ENCODE data around the gene ROBO3.

Gene ROBO3

GRCh38 chr11:124875943-124876817 lies 10.9 kb downstream of the ROBO3 start:
- peaks cover 14% of the 10 kb centered on the region for H3K4me1 Mint-ChIP-seq
- peak overlapping the region; percentile 77 for H3K27ac Mint-ChIP-seq
- DNase-seq (peak; percentile 81), ATAC-seq (peak; percentile 86)
- peaks cover 32% of the 10 kb centered on the region for H3K27me3 Mint-ChIP-seq
- H3K36me3 Mint-ChIP-seq (ENCODE audit: low read depth): no peaks in the 10 kb centered on the region
- peak overlapping the region; percentile 81 for H3K4me3 Mint-ChIP-seq
- no peaks in the 10 kb centered on the region for H3K9me3 Mint-ChIP-seq

- Mint-ChIP-seq H3K36me3 (ENCODE audit: low read depth) (no peaks in the 10 kb centered on the region), H3K9me3 (no peaks in the 10 kb centered on the region), H3K4me1 (peaks cover 14% of the 10 kb centered on the region), H3K27me3 (peaks cover 27% of the 10 kb centered on the region), H3K27ac (peak overlapping the region; percentile 78), H3K4me3 (peak overlapping the region; percentile 81)
- DNase-seq: no peak
- ATAC-seq: no peak
Observed at GRCh38 chr11:124876818-124877630, 11.8 kb downstream of the ROBO3 start.

- H3K9me3 Mint-ChIP-seq: no peaks in the 10 kb centered on the region
- peak overlapping the region; percentile 78 for H3K27ac Mint-ChIP-seq
- H3K36me3 Mint-ChIP-seq (ENCODE audit: low read depth): no peaks in the 10 kb centered on the region
- DNase-seq (no peak), ATAC-seq (no peak)
- H3K4me1 Mint-ChIP-seq: peaks cover 14% of the 10 kb centered on the region
- peaks cover 21% of the 10 kb centered on the region for H3K27me3 Mint-ChIP-seq
- H3K4me3 Mint-ChIP-seq: peak overlapping the region; percentile 81
Observed at GRCh38 chr11:124877631-124877909, 12.3 kb downstream of the ROBO3 start.

GRCh38 chr11:124877910-124878758 lies 12.9 kb downstream of the ROBO3 start:
- ATAC-seq (no peak), DNase-seq (no peak)
- H3K36me3 Mint-ChIP-seq (ENCODE audit: low read depth): no peaks in the 10 kb centered on the region
- H3K27ac Mint-ChIP-seq: peak overlapping the region; percentile 78
- no peaks in the 10 kb centered on the region for H3K9me3 Mint-ChIP-seq
- H3K27me3 Mint-ChIP-seq: peaks cover 16% of the 10 kb centered on the region
- H3K4me1 Mint-ChIP-seq: peaks cover 14% of the 10 kb centered on the region
- peak overlapping the region; percentile 81 for H3K4me3 Mint-ChIP-seq

GRCh38 chr11:124878759-124879492 lies 13.7 kb downstream of the ROBO3 start:
- Mint-ChIP-seq H3K4me3 (no peak overlapping the region), H3K27me3 (peaks cover 14% of the 10 kb centered on the region), H3K9me3 (no peaks in the 10 kb centered on the region), H3K4me1 (peaks cover 14% of the 10 kb centered on the region), H3K36me3 (ENCODE audit: low read depth) (no peaks in the 10 kb centered on the region), H3K27ac (no peak overlapping the region)
- ATAC-seq (no peak), DNase-seq (no peak)

- Mint-ChIP-seq H3K36me3 (ENCODE audit: low read depth) (no peaks in the 10 kb centered on the region), H3K4me3 (no peak overlapping the region), H3K4me1 (peaks cover 14% of the 10 kb centered on the region), H3K27ac (no peak overlapping the region), H3K9me3 (no peaks in the 10 kb centered on the region), H3K27me3 (peaks cover 10% of the 10 kb centered on the region)
- DNase-seq (no peak), ATAC-seq (no peak)
Observed at GRCh38 chr11:124879493-124880289, 14.5 kb downstream of the ROBO3 start.

GRCh38 chr11:124880290-124880611 lies 15.0 kb downstream of the ROBO3 start:
- H3K9me3 Mint-ChIP-seq: no peaks in the 10 kb centered on the region
- no peaks in the 10 kb centered on the region for H3K36me3 Mint-ChIP-seq (ENCODE audit: low read depth)
- no peak for DNase-seq
- peaks cover 6% of the 10 kb centered on the region for H3K27me3 Mint-ChIP-seq
- no peak overlapping the region for H3K27ac Mint-ChIP-seq
- H3K4me1 Mint-ChIP-seq: peaks cover 14% of the 10 kb centered on the region
- no peak overlapping the region for H3K4me3 Mint-ChIP-seq
- ATAC-seq: no peak

- no peaks in the 10 kb centered on the region for H3K27me3 Mint-ChIP-seq
- DNase-seq (no peak), ATAC-seq (no peak)
- peaks cover 12% of the 10 kb centered on the region for H3K4me1 Mint-ChIP-seq
- H3K9me3 Mint-ChIP-seq: no peaks in the 10 kb centered on the region
- no peak overlapping the region for H3K27ac Mint-ChIP-seq
- no peaks in the 10 kb centered on the region for H3K36me3 Mint-ChIP-seq (ENCODE audit: low read depth)
- no peak overlapping the region for H3K4me3 Mint-ChIP-seq
Observed at GRCh38 chr11:124880958-124881357, 15.7 kb downstream of the ROBO3 start.

- H3K27ac Mint-ChIP-seq: no peak overlapping the region
Observed at GRCh38 chr11:124882339-124883071, 17.3 kb downstream of the ROBO3 start.

GRCh38 chr11:124884340-124884739 lies 19.1 kb downstream of the ROBO3 start:
- DNase-seq (no peak), ATAC-seq (no peak)
- Mint-ChIP-seq H3K4me1 (no peaks in the 10 kb centered on the region), H3K27me3 (peaks cover 4% of the 10 kb centered on the region), H3K4me3 (no peak overlapping the region), H3K9me3 (no peaks in the 10 kb centered on the region), H3K27ac (no peak overlapping the region), H3K36me3 (ENCODE audit: low read depth) (no peaks in the 10 kb centered on the region)

More at GRCh38 chr11:124882339-124883071, 17.3 kb downstream of the ROBO3 start:
- peaks cover 4% of the 10 kb centered on the region for H3K27me3 Mint-ChIP-seq
- H3K4me1 Mint-ChIP-seq: peaks cover 4% of the 10 kb centered on the region
- DNase-seq: no peak
- H3K4me3 Mint-ChIP-seq: no peak overlapping the region
- no peak for ATAC-seq
- no peaks in the 10 kb centered on the region for H3K9me3 Mint-ChIP-seq
- no peaks in the 10 kb centered on the region for H3K36me3 Mint-ChIP-seq (ENCODE audit: low read depth)

GRCh38 chr11:124884869-124885479 lies 19.7 kb downstream of the ROBO3 start:
- Mint-ChIP-seq H3K27ac (no peak overlapping the region), H3K27me3 (peaks cover 4% of the 10 kb centered on the region), H3K9me3 (no peaks in the 10 kb centered on the region), H3K36me3 (ENCODE audit: low read depth) (no peaks in the 10 kb centered on the region), H3K4me3 (no peak overlapping the region), H3K4me1 (no peaks in the 10 kb centered on the region)
- DNase-seq: no peak
- ATAC-seq: no peak

- no peaks in the 10 kb centered on the region for H3K4me1 Mint-ChIP-seq
- H3K9me3 Mint-ChIP-seq: no peaks in the 10 kb centered on the region
- ATAC-seq (no peak), DNase-seq (no peak)
- H3K27ac Mint-ChIP-seq: no peak overlapping the region
- peaks cover 4% of the 10 kb centered on the region for H3K27me3 Mint-ChIP-seq
- no peaks in the 10 kb centered on the region for H3K36me3 Mint-ChIP-seq (ENCODE audit: low read depth)
- H3K4me3 Mint-ChIP-seq: no peak overlapping the region
Observed at GRCh38 chr11:124886476-124886875, 21.2 kb downstream of the ROBO3 start.
